ENCODE data around the gene GMDS. TPM values are rescaled to one million over a fixed set of nuclear protein-coding genes. Genes with fewer than 3 reads are reported as not detected.

Gene GMDS
- total and polyA plus RNA-seq, 9 donors, result 6.6 to 20.6 (median 11.0) TPM

GRCh38 chr6:1636272-1636825, 609.1 kb downstream of the GMDS start:
- no peak for TF ChIP-seq POLR2A (IDR thresholded peaks at IDR 0.05)
- intact Hi-C loops (cut with DNase I), result no loop called here
- no peaks in the 10 kb centered on the region for H3K4me1 ChIP-seq (ENCODE audit: insufficient read depth)
- H3K27ac ChIP-seq, result no peak overlapping the region
- WGBS, 3 donors, result 96 to 98% (median 97%) methylated on average over 9 of the region's 9 CpGs
- H3K36me3 ChIP-seq, result no peaks in the 10 kb centered on the region
- no peaks in the 10 kb centered on the region for H3K9me3 ChIP-seq
- no peaks in the 10 kb centered on the region for H3K27me3 ChIP-seq
- no peak overlapping the region for H3K4me3 ChIP-seq
- DNase-seq, result no peak

- 69 to 77% (median 74%) methylated on average over 23 of the region's 23 CpGs for WGBS, 3 donors
- TF ChIP-seq CTCF (IDR thresholded peaks at IDR 0.05) (no peak), POLR2A (IDR thresholded peaks at IDR 0.05) (no peak), EP300 (IDR thresholded peaks at IDR 0.05) (no peak)
- H3K4me3 ChIP-seq, result no peak overlapping the region
- no peaks in the 10 kb centered on the region for H3K4me1 ChIP-seq (ENCODE audit: insufficient read depth)
- intact Hi-C loops (cut with DNase I), result no loop called here
- no peaks in the 10 kb centered on the region for H3K27me3 ChIP-seq
- H3K9me3 ChIP-seq, result no peaks in the 10 kb centered on the region
- no peak for DNase-seq
- H3K36me3 ChIP-seq, result no peaks in the 10 kb centered on the region
- H3K27ac ChIP-seq, result no peak overlapping the region
Observed at GRCh38 chr6:1635305-1636010, 609.9 kb downstream of the GMDS start.

GRCh38 chr6:1634081-1634480, 611.3 kb downstream of the GMDS start:
- Histone ChIP-seq H3K36me3 (no peaks in the 10 kb centered on the region), H3K4me3 (no peak overlapping the region), H3K27ac (no peak overlapping the region), H3K9me3 (no peaks in the 10 kb centered on the region), H3K4me1 (ENCODE audit: insufficient read depth) (no peaks in the 10 kb centered on the region), H3K27me3 (no peaks in the 10 kb centered on the region)
- WGBS, 3 donors, result 94 to 100% (median 96%) methylated on average over 4 of the region's 4 CpGs
- intact Hi-C loops (cut with DNase I), result no loop called here
- DNase-seq, result no peak
- TF ChIP-seq POLR2A (IDR thresholded peaks at IDR 0.05) (no peak), CTCF (IDR thresholded peaks at IDR 0.05) (no peak), EP300 (IDR thresholded peaks at IDR 0.05) (no peak)

- no peak overlapping the region for H3K4me3 ChIP-seq
- WGBS, 3 donors, result 92 to 95% (median 94%) methylated on average over 16 of the region's 16 CpGs
- TF ChIP-seq POLR2A (IDR thresholded peaks at IDR 0.05) (no peak), CTCF (IDR thresholded peaks at IDR 0.05) (no peak), EP300 (IDR thresholded peaks at IDR 0.05) (no peak)
- no peaks in the 10 kb centered on the region for H3K36me3 ChIP-seq
- H3K9me3 ChIP-seq, result no peaks in the 10 kb centered on the region
- H3K4me1 ChIP-seq (ENCODE audit: insufficient read depth), result no peaks in the 10 kb centered on the region
- no peaks in the 10 kb centered on the region for H3K27me3 ChIP-seq
- intact Hi-C loops (cut with DNase I), result no loop called here
- DNase-seq, result no peak
- H3K27ac ChIP-seq, result no peak overlapping the region
Observed at GRCh38 chr6:1633366-1634021, 611.9 kb downstream of the GMDS start.

GRCh38 chr6:1631251-1631650, 614.2 kb downstream of the GMDS start:
- TF ChIP-seq POLR2A (IDR thresholded peaks at IDR 0.05) (no peak), EP300 (IDR thresholded peaks at IDR 0.05) (no peak), CTCF (IDR thresholded peaks at IDR 0.05) (no peak)
- Histone ChIP-seq H3K27ac (no peak overlapping the region), H3K4me3 (no peak overlapping the region), H3K27me3 (no peaks in the 10 kb centered on the region), H3K4me1 (ENCODE audit: insufficient read depth) (no peaks in the 10 kb centered on the region), H3K9me3 (no peaks in the 10 kb centered on the region), H3K36me3 (no peaks in the 10 kb centered on the region)
- 97 to 98% (median 98%) methylated on average over 4 of the region's 4 CpGs for WGBS, 3 donors
- intact Hi-C loops (cut with DNase I), result no loop called here
- DNase-seq, result no peak

Data from ovary (tissue), 9 donors.